H9 (cell line): Measurements from ENCODE around the gene PAX8. TPM values are rescaled to one million over a fixed set of nuclear protein-coding genes. Genes with fewer than 3 reads are reported as not detected.

Experiments used
- DNase-seq: peaks from one replicate; pipeline ENCODE4 v3.0.0-alpha.2; 2017
- H2AFZ ChIP-seq: one replicate; pipeline ENCODE4 v1.6.1; 2013; ENCODE audit warnings: mild to moderate bottlenecking, low read length, control low read depth, moderate library complexity
- H2AK5ac ChIP-seq: 2 replicates; pipeline ENCODE4 v1.6.1; 2013; ENCODE audit warnings: low read length, control low read depth, mixed read lengths; ENCODE audit not compliant: insufficient read length
- H2BK120ac ChIP-seq: one replicate; pipeline ENCODE4 v1.6.1; 2013; ENCODE audit warnings: low read depth, mild to moderate bottlenecking, low read length, control low read depth, inconsistent platforms; ENCODE audit not compliant: poor library complexity, severe bottlenecking
- H2BK12ac ChIP-seq: 2 replicates; pipeline ENCODE4 v1.6.1; 2013; ENCODE audit warnings: low read length, control low read depth, mixed read lengths, low read depth; ENCODE audit not compliant: insufficient read length
- H2BK15ac ChIP-seq: 2 replicates; pipeline ENCODE4 v1.6.1; 2013; ENCODE audit warnings: low read depth, low read length, control low read depth
- H2BK20ac ChIP-seq: one replicate; pipeline ENCODE4 v1.6.1; 2013; ENCODE audit warnings: low read depth, mild to moderate bottlenecking, low read length, control low read depth, inconsistent platforms; ENCODE audit not compliant: poor library complexity, severe bottlenecking
- H2BK5ac ChIP-seq: 2 replicates; pipeline ENCODE4 v1.6.1; 2013; ENCODE audit warnings: low read length, control low read depth, mixed read lengths; ENCODE audit not compliant: insufficient read length
- H3K14ac ChIP-seq: 2 replicates; pipeline ENCODE4 v1.6.1; 2013; ENCODE audit warnings: low read length, control low read depth; ENCODE audit not compliant: insufficient read depth
- H3K18ac ChIP-seq: 2 replicates; pipeline ENCODE4 v1.6.1; 2013; ENCODE audit warnings: low read depth, mild to moderate bottlenecking, mixed read lengths, low read length, control low read depth; ENCODE audit not compliant: insufficient read length
- H3K23ac ChIP-seq: 2 replicates; pipeline ENCODE4 v1.6.1; 2013; ENCODE audit warnings: low read length, control low read depth, mixed read lengths, low read depth; ENCODE audit not compliant: insufficient read length
- H3K23me2 ChIP-seq: 2 replicates; pipeline ENCODE4 v1.6.1; 2013; ENCODE audit warnings: low read depth, mild to moderate bottlenecking, mixed read lengths, low read length, control low read depth; ENCODE audit not compliant: insufficient read length, poor library complexity, severe bottlenecking
- H3K27ac ChIP-seq: 2 replicates; pipeline ENCODE4 v1.5.1; 2013; ENCODE audit warnings: low read length, control low read depth, mixed read lengths, low read depth; ENCODE audit not compliant: insufficient read length
- H3K27me3 ChIP-seq: 2 replicates; pipeline ENCODE4 v1.6.1; 2013; ENCODE audit warnings: low read length, control low read depth, inconsistent platforms; ENCODE audit not compliant: insufficient read depth
- H3K4ac ChIP-seq: 2 replicates; pipeline ENCODE4 v1.6.1; 2013; ENCODE audit warnings: low read depth, mild to moderate bottlenecking, control low read depth, inconsistent platforms, low read length, moderate library complexity
- H3K4me1 ChIP-seq: 2 replicates; pipeline ENCODE4 v1.6.1; 2013; ENCODE audit warnings: low read length, control low read depth, inconsistent platforms; ENCODE audit not compliant: insufficient read depth
- H3K4me2 ChIP-seq: 2 replicates; pipeline ENCODE4 v1.6.1; 2013; ENCODE audit warnings: low read length, control low read depth, mixed read lengths; ENCODE audit not compliant: insufficient read length, insufficient read depth
- H3K56ac ChIP-seq: 2 replicates; pipeline ENCODE4 v1.6.1; 2013; ENCODE audit warnings: low read depth, mild to moderate bottlenecking, mixed read lengths, low read length, control low read depth; ENCODE audit not compliant: insufficient read length
- H3K79me1 ChIP-seq: 2 replicates; pipeline ENCODE4 v1.6.1; 2013; ENCODE audit warnings: low read depth, mild to moderate bottlenecking, moderate library complexity, low read length, control low read depth, inconsistent platforms; ENCODE audit not compliant: insufficient read depth, poor library complexity, severe bottlenecking
- H3K79me2 ChIP-seq: 2 replicates; pipeline ENCODE4 v1.6.1; 2013; ENCODE audit warnings: low read length, control low read depth, inconsistent platforms; ENCODE audit not compliant: insufficient read depth
- H3K9ac ChIP-seq: 2 replicates; pipeline ENCODE4 v1.6.1; 2013; ENCODE audit warnings: low read length, control low read depth, mixed read lengths; ENCODE audit not compliant: insufficient read length; ENCODE audit errors: extremely low read depth
- H3K9me3 ChIP-seq: one replicate; pipeline ENCODE4 v1.6.1; 2013; ENCODE audit warnings: low read depth, low read length, inconsistent platforms; ENCODE audit not compliant: control insufficient read depth
- H3T11ph ChIP-seq: one replicate; pipeline ENCODE4 v1.6.1; 2013; ENCODE audit warnings: mild to moderate bottlenecking, low read length, control low read depth, inconsistent platforms
- H4K20me1 ChIP-seq: one replicate; pipeline ENCODE4 v1.6.1; 2013; ENCODE audit not compliant: control insufficient read depth, insufficient read length, insufficient read depth
- H4K5ac ChIP-seq: 2 replicates; pipeline ENCODE4 v1.6.1; 2013; ENCODE audit warnings: low read depth, mild to moderate bottlenecking, mixed read lengths, low read length, control low read depth; ENCODE audit not compliant: insufficient read length
- H4K8ac ChIP-seq: replicated peaks from 2 replicates; pipeline ENCODE4 v1.6.1; 2013; ENCODE audit warnings: low read length, control low read depth, mixed read lengths, low read depth; ENCODE audit not compliant: insufficient read length
- H4K91ac ChIP-seq: 2 replicates; pipeline ENCODE4 v1.6.1; 2013; ENCODE audit warnings: low read depth, mild to moderate bottlenecking, moderate library complexity, mixed read lengths, low read length, control low read depth; ENCODE audit not compliant: insufficient read length
- H3K27ac Mint-ChIP-seq, 3 experiments: 2 replicates in 2 of 3; 3 replicates in 1 of 3; pipeline ENCODE4 v1.8.0; 2020 to 2021; ENCODE audit warnings: mixed read lengths in 3 of 3, mild to moderate bottlenecking in 1 of 3, moderate library complexity in 1 of 3
- H3K27me3 Mint-ChIP-seq: 2 replicates; pipeline ENCODE4 v1.8.0; 2021; ENCODE audit warnings: low read depth, mild to moderate bottlenecking, moderate library complexity, mixed read lengths
- H3K36me3 Mint-ChIP-seq, 3 experiments: 2 replicates in 2 of 3; 3 replicates in 1 of 3; pipeline ENCODE4 v1.8.0; 2020 to 2021; ENCODE audit warnings: low read depth in 3 of 3, mixed read lengths in 3 of 3; ENCODE audit not compliant: insufficient read depth in 1 of 3
- H3K4me1 Mint-ChIP-seq, 2 experiments: 2 replicates each; pipeline ENCODE4 v1.8.0; 2020; ENCODE audit warnings: mixed read lengths in 2 of 2
- H3K4me3 Mint-ChIP-seq, 2 experiments: 2 replicates in 1 of 2; 3 replicates in 1 of 2; pipeline ENCODE4 v1.8.0; 2020 to 2021; ENCODE audit warnings: mild to moderate bottlenecking in 2 of 2, mixed read lengths in 2 of 2, moderate library complexity in 1 of 2
- H3K9me3 Mint-ChIP-seq, 2 experiments: 2 replicates in 1 of 2; 3 replicates in 1 of 2; pipeline ENCODE4 v1.8.0; 2020; ENCODE audit warnings: mild to moderate bottlenecking in 2 of 2, mixed read lengths in 2 of 2, moderate library complexity in 1 of 2
- CTCF ChIP-seq: fragments of 200-600 bp; sonication (generic); conservative IDR thresholded peaks from 3 replicates; pipeline ENCODE4 v1.8.0; 2021; ENCODE audit warnings: antibody characterized with exemption, mild to moderate bottlenecking
- WGBS: extraction: QIAGEN DNeasy Blood & Tissue Kit; methylation state at CpG from one replicate; pipeline ENCODE4 v1.1.7; 2013; ENCODE audit warnings: missing lambda C conversion rate, low lambda C conversion rate, mixed read lengths; ENCODE audit not compliant: insufficient read length; ENCODE audit errors: extremely low coverage; 5-methylcytosine and 5-hydroxymethylcytosine counted together
- total RNA-seq: library from RNA; stranded (reverse); gene quantifications from 2 replicates; pipeline ENCODE4 v1.2.1, GENCODE V29; 2021

PAX8 gene
- total RNA-seq, 1 experiment from 2014 or later: not detected

DNA sequence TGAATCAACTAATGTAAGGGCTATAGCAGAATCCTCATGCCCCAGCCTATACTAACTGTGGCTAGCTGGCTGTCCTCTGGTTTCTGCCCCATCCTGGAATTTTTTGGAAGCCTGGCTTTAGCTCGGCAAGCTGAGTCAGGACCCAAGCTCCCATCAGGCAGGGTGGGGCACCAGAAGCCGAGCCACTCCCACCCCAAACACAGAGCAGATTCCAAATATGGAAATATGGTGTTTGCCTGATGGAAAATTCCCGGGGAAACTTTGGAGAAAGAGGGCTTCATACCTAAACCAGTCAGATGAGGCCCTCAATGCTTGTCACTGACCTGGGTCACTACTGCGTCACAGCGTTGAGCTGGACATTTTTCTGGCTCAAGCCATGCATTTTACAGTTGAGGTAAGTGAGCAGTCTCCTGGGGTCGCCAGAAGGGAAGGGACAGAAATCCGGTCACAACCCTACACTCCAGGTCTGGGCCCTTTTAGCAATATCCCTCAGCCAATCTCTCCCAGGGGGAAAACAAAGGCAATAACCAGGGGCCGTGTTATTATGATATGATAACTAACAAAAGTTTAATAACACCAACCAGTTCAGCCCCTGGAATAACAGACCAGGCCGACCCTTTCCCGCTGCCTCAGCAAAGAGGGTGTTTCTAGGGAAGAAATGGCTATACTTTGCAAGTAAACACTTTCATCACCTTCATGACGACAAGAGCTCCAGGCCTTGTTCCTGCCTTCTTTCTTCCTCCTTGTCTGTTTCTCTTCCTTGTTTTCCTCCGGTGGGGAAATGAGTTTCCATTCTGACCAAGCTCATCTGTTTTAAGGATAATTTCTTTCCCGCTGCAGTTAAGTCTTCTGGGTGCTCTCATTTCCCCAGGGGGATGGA, 67.3 kb downstream of the PAX8 start:
- Histone ChIP-seq H3K4ac (no peak overlapping the region), H3T11ph (no peak overlapping the region), H3K9me3 (no peaks in the 10 kb centered on the region), H3K79me1 (no peaks in the 10 kb centered on the region), H2BK120ac (no peak overlapping the region), H3K56ac (no peak overlapping the region), H4K5ac (no peak overlapping the region), H3K79me2 (no peaks in the 10 kb centered on the region), H2BK5ac (no peak overlapping the region), H3K4me2 (no peak overlapping the region), H3K4me1 (no peaks in the 10 kb centered on the region; the same call in 1 of the 2 replicates), H3K18ac (no peak overlapping the region), H3K27ac (no peak overlapping the region), H4K20me1 (no peaks in the 10 kb centered on the region), H3K27me3 (no peaks in the 10 kb centered on the region), H2AFZ (no peak overlapping the region), H4K91ac (no peak overlapping the region), H2BK20ac (no peak overlapping the region), H3K23ac (no peak overlapping the region), H3K9ac (no peak overlapping the region), H2BK12ac (no peak overlapping the region), H3K14ac (no peak overlapping the region), H2AK5ac (no peak overlapping the region), H3K23me2 (no peaks in the 10 kb centered on the region), H2BK15ac (no peak overlapping the region), H4K8ac (no peak overlapping the region)
- TF ChIP-seq CTCF: no peak
- Mint-ChIP-seq H3K4me3 (no peak overlapping the region), H3K9me3 (no peaks in the 10 kb centered on the region; a peak in 1 of 5 replicates), H3K27ac (peak overlapping the region in 1 of 3 experiments; percentile 30; a peak in 1 of 7 replicates), H3K27me3 (peaks cover 6% of the 10 kb centered on the region), H3K4me1 (peaks cover 12 to 32% of the 10 kb centered on the region in 2 experiments), H3K36me3 (no peaks in the 10 kb centered on the region)
- WGBS: no CpG with 5 or more reads among the region's 13 CpGs
- DNase-seq: no peak
